DMS153 treated with DMSO at 0.1 percent for 48 hours (cell line): ENCODE measurements around the gene FAM236B.
"Not testable (repeated sequence)": the region's sequence is repeated elsewhere in the genome, so short reads cannot be mapped to it uniquely, and the experiment has no call there.

Source experiments
- DNase-seq: peaks from one replicate; lab custom pipeline; 2025; ENCODE audit not compliant: unreplicated experiment; lab: John Stamatoyannopoulos, UW

FAM236B gene

GRCh38 chrX:72782560-72782959, at the start of gene FAM236B:
Gene FAM236B (minus strand): TSS chrX:72782660. CDS start chrX:72782560, 100 bp downstream.
- not testable (repeated sequence) for DNase-seq

- DNase-seq = not testable (repeated sequence)
These were observed 48.2 kb upstream of the FAM236B start for GRCh38 chrX:72830701-72831100.

- not testable (repeated sequence) for DNase-seq
These were observed 25.6 kb upstream of the FAM236B start, which contains the start of gene FAM236D for GRCh38 chrX:72808110-72808509. Gene FAM236D (minus strand): TSS chrX:72808210. CDS start chrX:72808110, 100 bp downstream.

GRCh38 chrX:72790390-72790789, 7.9 kb upstream of the FAM236B start:
- not testable (repeated sequence) for DNase-seq

- DNase-seq = not testable (repeated sequence)
These were observed 5.7 kb upstream of the FAM236B start for GRCh38 chrX:72788142-72788541.

GRCh38 chrX:72783964-72784363, 1.5 kb upstream of the FAM236B start:
- DNase-seq = not testable (repeated sequence)

GRCh38 chrX:72783365-72783936, 991 bp upstream of the FAM236B start:
- not testable (repeated sequence) for DNase-seq

- DNase-seq = not testable (repeated sequence)
These were observed 4.3 kb downstream of the FAM236B start for GRCh38 chrX:72778146-72778545.

- DNase-seq = not testable (repeated sequence)
These were observed 5.0 kb downstream of the FAM236B start for GRCh38 chrX:72777467-72777790.

- DNase-seq = not testable (repeated sequence)
These were observed 5.6 kb downstream of the FAM236B start, which contains the start of gene DMRTC1B for GRCh38 chrX:72776653-72777466. Gene DMRTC1B (plus strand): TSS chrX:72776890. CDS start chrX:72845136, 68,246 bp downstream.

- DNase-seq = not testable (repeated sequence)
These were observed 22.0 kb downstream of the FAM236B start for GRCh38 chrX:72760454-72760853.

- DNase-seq = not testable (repeated sequence)
These were observed 33.9 kb downstream of the FAM236B start for GRCh38 chrX:72748545-72748944.

GRCh38 chrX:72745546-72745945, 36.9 kb downstream of the FAM236B start:
- not testable (repeated sequence) for DNase-seq

- DNase-seq = no peak
These were observed 46.9 kb downstream of the FAM236B start for GRCh38 chrX:72735561-72735960.

GRCh38 chrX:72733636-72734035, 48.8 kb downstream of the FAM236B start:
- DNase-seq = not testable (repeated sequence)
